AG04450 (cell line): ENCODE data around the gene LEF1. TPM values are rescaled to one million over a fixed set of nuclear protein-coding genes. Genes with fewer than 3 reads are reported as not detected.

Experiments
- CTCF ChIA-PET: fragments of 300-600, 350-600 bp; formaldehyde crosslinking; extraction: SDS; loops from one replicate; lab custom pipeline; 2022; ENCODE audit warnings: antibody characterized with exemption, inconsistent platforms; lab: Charles Lee
- POLR2A ChIA-PET: fragments of 350-600 bp; formaldehyde crosslinking; extraction: SDS; loops from one replicate; lab custom pipeline; 2021; ENCODE audit warnings: antibody characterized with exemption, inconsistent platforms; lab: Yijun Ruan, JAX
- DNase-seq: peaks from one replicate; pipeline ENCODE4 v3.0.0-alpha.2; 2011; ENCODE audit warnings: low read depth, low spot score
- H3K27ac ChIP-seq: one replicate; pipeline ENCODE4 v1.5.1; 2012; ENCODE audit warnings: low read depth, low read length, control low read depth
- H3K27me3 ChIP-seq: one replicate; pipeline ENCODE4 v1.6.0; 2012; ENCODE audit warnings: low read length; ENCODE audit not compliant: control insufficient read depth, insufficient read depth
- H3K4me3 ChIP-seq: 2 replicates; pipeline ENCODE4 v1.5.1; 2011; ENCODE audit warnings: mild to moderate bottlenecking, low read depth, low read length, control low read depth
- H3K9me3 ChIP-seq: 2 replicates; pipeline ENCODE4 v1.5.1; 2012; ENCODE audit warnings: low read length; ENCODE audit not compliant: control insufficient read depth, insufficient read depth
- CTCF ChIP-seq: IDR thresholded peaks from 2 replicates; pipeline ENCODE4 v1.5.1; 2011; ENCODE audit warnings: low read depth, low read length, control low read depth, inconsistent platforms
- polyA plus RNA-seq: library from polyadenylated mRNA; depleted of rRNA; stranded (reverse); fragments of >200 nt; gene quantifications from 2 replicates; pipeline ENCODE4 v1.2.3, GENCODE V29; 2011

The LEF1 gene
- polyA plus RNA-seq, 1 experiment, result 1.2 TPM

GRCh38 chr4:108035691-108036090 is 133.0 kb downstream of the LEF1 start:
- no peak for TF ChIP-seq CTCF
- no peak overlapping the region for H3K27ac ChIP-seq
- ChIA-PET POLR2A (no interaction called here), CTCF (interaction anchor here (0.6 to 2.2 kb wide), 4 partner anchors 17 to 689 kb away, joined by 3 to 12 read pairs (median 4); no protein-coding TSS in a partner anchor)
- H3K4me3 ChIP-seq, result no peak overlapping the region
- no peaks in the 10 kb centered on the region for H3K27me3 ChIP-seq
- DNase-seq, result no peak
- H3K9me3 ChIP-seq, result 0 out of 2 replicates have a peak, but pooled peaks cover 4% of the 10 kb centered on the region

GRCh38 chr4:108034565-108034964 is 134.2 kb downstream of the LEF1 start:
- no peak for TF ChIP-seq CTCF
- no peak overlapping the region for H3K4me3 ChIP-seq
- H3K27ac ChIP-seq, result no peak overlapping the region
- no peaks in the 10 kb centered on the region for H3K27me3 ChIP-seq
- 0 out of 2 replicates have a peak, but pooled peaks cover 4% of the 10 kb centered on the region for H3K9me3 ChIP-seq
- no peak for DNase-seq
- ChIA-PET POLR2A (no interaction called here), CTCF (interaction anchor here (1.0 to 2.2 kb wide), 3 partner anchors 15 to 458 kb away, joined by 3 to 12 read pairs (median 4); no protein-coding TSS in a partner anchor)

- Histone ChIP-seq H3K27me3 (no peaks in the 10 kb centered on the region), H3K27ac (no peak overlapping the region), H3K4me3 (no peak overlapping the region), H3K9me3 (0 out of 2 replicates have a peak, but pooled peaks cover 4% of the 10 kb centered on the region)
- no peak for DNase-seq
- TF ChIP-seq CTCF, result no peak
- ChIA-PET CTCF (interaction anchor here (0.9 to 2.2 kb wide), 2 partner anchors 14 kb away, joined by 3 to 12 read pairs; no protein-coding TSS in a partner anchor), POLR2A (no interaction called here)
Observed at GRCh38 chr4:108033348-108033747, 135.4 kb downstream of the LEF1 start.

- 0 out of 2 replicates have a peak, but pooled peaks cover 4% of the 10 kb centered on the region for H3K9me3 ChIP-seq
- H3K27me3 ChIP-seq, result no peaks in the 10 kb centered on the region
- DNase-seq, result no peak
- CTCF ChIA-PET, result interaction anchor here (1.8 to 4.8 kb wide), 4 partner anchors 12 to 541 kb away, joined by 4 to 53 read pairs (median 22); no protein-coding TSS in a partner anchor
- H3K27ac ChIP-seq, result no peak overlapping the region
- POLR2A ChIA-PET, result no interaction called here
- TF ChIP-seq CTCF, result no peak
- H3K4me3 ChIP-seq, result no peak overlapping the region
Observed at GRCh38 chr4:108031427-108032083, 137.2 kb downstream of the LEF1 start.

- no peaks in the 10 kb centered on the region for H3K27me3 ChIP-seq
- ChIA-PET CTCF (interaction anchor here (0.5 to 4.8 kb wide), 11 partner anchors 10 to 587 kb away, joined by 3 to 53 read pairs (median 4); no protein-coding TSS in a partner anchor), POLR2A (no interaction called here)
- peak; percentile 64 for TF ChIP-seq CTCF
- H3K27ac ChIP-seq, result no peak overlapping the region
- no peak overlapping the region for H3K4me3 ChIP-seq
- H3K9me3 ChIP-seq, result 0 out of 2 replicates have a peak, but pooled peaks cover 4% of the 10 kb centered on the region
- peak; percentile 24 for DNase-seq
Observed at GRCh38 chr4:108030332-108030731, 138.4 kb downstream of the LEF1 start.
